Keratinocyte (primary cell): Measurements from ENCODE around the gene RBMS3.

Experiments used
- CTCF ChIP-seq, 3 experiments: IDR thresholded peaks in 1 of 3; conservative IDR thresholded peaks in 1 of 3; optimal IDR thresholded peaks in 1 of 3; 2 replicates in 2 of 3; 3 replicates in 1 of 3; pipeline versions ENCODE3 to v1.5.1; 2011; ENCODE audit warnings: low read length in 3 of 3, mild to moderate bottlenecking in 3 of 3, moderate library complexity in 2 of 3, control low read depth in 1 of 3, inconsistent platforms in 1 of 3; ENCODE audit not compliant: insufficient read depth in 2 of 3; ENCODE audit errors: extremely low read depth in 1 of 3
- EZH2 ChIP-seq: IDR thresholded peaks from one replicate; pipeline ENCODE4 v1.6.1; 2012; ENCODE audit warnings: inconsistent platforms, mild to moderate bottlenecking, low read length, moderate library complexity

- TF ChIP-seq CTCF (optimal IDR thresholded peaks at IDR 0.05 in 1 of 3, IDR thresholded peaks at IDR 0.05 in 1 of 3, conservative IDR thresholded peaks at IDR 0.05 in 1 of 3; ENCODE audit: extremely low read depth in 1 of 3, insufficient read depth in 2 of 3, low read length in 3 of 3) (peak; percentile 40 to 69 (median 54)), EZH2 (no peak)
These were observed at the start of gene RBMS3 for GRCh38 chr3:29280404-29281093.
